HEK293 (cell line): ENCODE measurements around the gene ITPR2.

ENCODE experiments used
- KLF7 ChIP-seq: fragments of 450-650 bp; formaldehyde crosslinking; IDR thresholded peaks from 2 replicates; pipeline ENCODE4 v1.5.1; 2016; ENCODE audit warnings: missing biosample characterization, missing genetic modification characterization, borderline replicate concordance
- YY1 ChIP-seq: fragments of 450-650 bp; formaldehyde crosslinking; IDR thresholded peaks from 2 replicates; pipeline ENCODE4 v1.5.1; 2018; ENCODE audit warnings: missing biosample characterization, missing genetic modification characterization
- ZNF140 ChIP-seq: fragments of 450-650 bp; formaldehyde crosslinking; IDR thresholded peaks from 2 replicates; pipeline ENCODE4 v1.5.1; 2016; ENCODE audit warnings: missing biosample characterization, missing genetic modification characterization
- ZNF184 ChIP-seq: fragments of 450-650 bp; IDR thresholded peaks from 2 replicates; pipeline ENCODE4 v1.5.1; 2018; ENCODE audit warnings: missing biosample characterization, mild to moderate bottlenecking, missing genetic modification characterization
- ZNF2 ChIP-seq: fragments of 450-650 bp; formaldehyde crosslinking; IDR thresholded peaks from 2 replicates; pipeline ENCODE4 v1.5.1; 2016; ENCODE audit warnings: missing biosample characterization, missing genetic modification characterization
- ZNF274 ChIP-seq, 2 experiments: fragments of 200-500 bp in 1 of 2; fragments of 450-650 bp in 1 of 2; sonication (Bioruptor generic) in 1 of 2; formaldehyde crosslinking in 1 of 2; IDR thresholded peaks; 2 replicates each; pipeline versions ENCODE4 v1.5.1 to v1.6.1; 2014 to 2016; ENCODE audit warnings: borderline replicate concordance in 1 of 2, inconsistent platforms in 1 of 2, low read length in 1 of 2, missing biosample characterization in 1 of 2, missing genetic modification characterization in 1 of 2
- ZNF302 ChIP-seq: fragments of 450-650 bp; formaldehyde crosslinking; IDR thresholded peaks from 2 replicates; pipeline ENCODE4 v1.5.1; 2016; ENCODE audit warnings: missing biosample characterization, missing genetic modification characterization, low read depth
- ZNF324 ChIP-seq: fragments of 450-650 bp; formaldehyde crosslinking; IDR thresholded peaks from 2 replicates; pipeline ENCODE4 v1.5.1; 2016; ENCODE audit warnings: missing biosample characterization, missing genetic modification characterization
- ZNF510 ChIP-seq: fragments of 450-650 bp; formaldehyde crosslinking; IDR thresholded peaks from 2 replicates; pipeline ENCODE4 v1.5.1; 2018; ENCODE audit warnings: mild to moderate bottlenecking, missing genetic modification characterization, missing biosample characterization; ENCODE audit not compliant: insufficient replicate concordance
- ZNF623 ChIP-seq: fragments of 450-650 bp; formaldehyde crosslinking; IDR thresholded peaks from 2 replicates; pipeline ENCODE4 v1.5.1; 2016; ENCODE audit warnings: missing biosample characterization, missing genetic modification characterization
- TF ChIP-seq, protein P1 (sequence below): fragments of 450-650 bp; formaldehyde crosslinking; IDR thresholded peaks from 2 replicates; pipeline ENCODE4 v1.5.1; 2017; ENCODE audit warnings: missing biosample characterization, missing genetic modification characterization
- TF ChIP-seq, protein P2 (sequence below): fragments of 450-650 bp; formaldehyde crosslinking; IDR thresholded peaks from 2 replicates; pipeline ENCODE4 v1.5.1; 2016; ENCODE audit warnings: missing biosample characterization, missing genetic modification characterization
- TF ChIP-seq, protein P3 (sequence below): fragments of 450-650 bp; formaldehyde crosslinking; IDR thresholded peaks from 2 replicates; pipeline ENCODE4 v1.5.1; 2016; ENCODE audit warnings: missing biosample characterization, missing genetic modification characterization

- TF ChIP-seq, protein P1, sequence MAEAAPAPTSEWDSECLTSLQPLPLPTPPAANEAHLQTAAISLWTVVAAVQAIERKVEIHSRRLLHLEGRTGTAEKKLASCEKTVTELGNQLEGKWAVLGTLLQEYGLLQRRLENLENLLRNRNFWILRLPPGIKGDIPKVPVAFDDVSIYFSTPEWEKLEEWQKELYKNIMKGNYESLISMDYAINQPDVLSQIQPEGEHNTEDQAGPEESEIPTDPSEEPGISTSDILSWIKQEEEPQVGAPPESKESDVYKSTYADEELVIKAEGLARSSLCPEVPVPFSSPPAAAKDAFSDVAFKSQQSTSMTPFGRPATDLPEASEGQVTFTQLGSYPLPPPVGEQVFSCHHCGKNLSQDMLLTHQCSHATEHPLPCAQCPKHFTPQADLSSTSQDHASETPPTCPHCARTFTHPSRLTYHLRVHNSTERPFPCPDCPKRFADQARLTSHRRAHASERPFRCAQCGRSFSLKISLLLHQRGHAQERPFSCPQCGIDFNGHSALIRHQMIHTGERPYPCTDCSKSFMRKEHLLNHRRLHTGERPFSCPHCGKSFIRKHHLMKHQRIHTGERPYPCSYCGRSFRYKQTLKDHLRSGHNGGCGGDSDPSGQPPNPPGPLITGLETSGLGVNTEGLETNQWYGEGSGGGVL (tag by site-specific recombination) = no peak
- TF ChIP-seq, protein P2, sequence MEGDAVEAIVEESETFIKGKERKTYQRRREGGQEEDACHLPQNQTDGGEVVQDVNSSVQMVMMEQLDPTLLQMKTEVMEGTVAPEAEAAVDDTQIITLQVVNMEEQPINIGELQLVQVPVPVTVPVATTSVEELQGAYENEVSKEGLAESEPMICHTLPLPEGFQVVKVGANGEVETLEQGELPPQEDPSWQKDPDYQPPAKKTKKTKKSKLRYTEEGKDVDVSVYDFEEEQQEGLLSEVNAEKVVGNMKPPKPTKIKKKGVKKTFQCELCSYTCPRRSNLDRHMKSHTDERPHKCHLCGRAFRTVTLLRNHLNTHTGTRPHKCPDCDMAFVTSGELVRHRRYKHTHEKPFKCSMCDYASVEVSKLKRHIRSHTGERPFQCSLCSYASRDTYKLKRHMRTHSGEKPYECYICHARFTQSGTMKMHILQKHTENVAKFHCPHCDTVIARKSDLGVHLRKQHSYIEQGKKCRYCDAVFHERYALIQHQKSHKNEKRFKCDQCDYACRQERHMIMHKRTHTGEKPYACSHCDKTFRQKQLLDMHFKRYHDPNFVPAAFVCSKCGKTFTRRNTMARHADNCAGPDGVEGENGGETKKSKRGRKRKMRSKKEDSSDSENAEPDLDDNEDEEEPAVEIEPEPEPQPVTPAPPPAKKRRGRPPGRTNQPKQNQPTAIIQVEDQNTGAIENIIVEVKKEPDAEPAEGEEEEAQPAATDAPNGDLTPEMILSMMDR (tag by site-specific recombination) = no peak
- TF ChIP-seq ZNF2 (no peak), YY1 (tag by site-specific recombination) (no peak), ZNF324 (no peak), ZNF274 (IDR thresholded peaks at IDR 0.05; ENCODE audit: low read length) (no peak), ZNF274 (tag by site-specific recombination; IDR thresholded peaks at IDR 0.05; ENCODE audit: borderline replicate concordance) (no peak), ZNF510 (tag by site-specific recombination) (no peak), ZNF184 (tag by site-specific recombination) (no peak), ZNF140 (tag by site-specific recombination) (no peak), KLF7 (no peak), ZNF302 (tag by site-specific recombination) (no peak), ZNF623 (tag by site-specific recombination) (no peak)
- TF ChIP-seq, protein P3, sequence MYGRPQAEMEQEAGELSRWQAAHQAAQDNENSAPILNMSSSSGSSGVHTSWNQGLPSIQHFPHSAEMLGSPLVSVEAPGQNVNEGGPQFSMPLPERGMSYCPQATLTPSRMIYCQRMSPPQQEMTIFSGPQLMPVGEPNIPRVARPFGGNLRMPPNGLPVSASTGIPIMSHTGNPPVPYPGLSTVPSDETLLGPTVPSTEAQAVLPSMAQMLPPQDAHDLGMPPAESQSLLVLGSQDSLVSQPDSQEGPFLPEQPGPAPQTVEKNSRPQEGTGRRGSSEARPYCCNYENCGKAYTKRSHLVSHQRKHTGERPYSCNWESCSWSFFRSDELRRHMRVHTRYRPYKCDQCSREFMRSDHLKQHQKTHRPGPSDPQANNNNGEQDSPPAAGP = no peak
Observed at GRCh38 chr12:26868447-26869103, 35.6 kb upstream of the ITPR2 start.
